ENCODE results near the gene STK39. TPM values are rescaled to one million over a fixed set of nuclear protein-coding genes. Genes with fewer than 3 reads are reported as not detected.
A peak's percentile ranks its signal among the peaks of the same experiment; 100 is the strongest.

The STK39 gene
- total RNA-seq, 1 donor from 2014 or later = 46.0 TPM

- TF ChIP-seq CTCF (conservative IDR thresholded peaks at IDR 0.05; ENCODE audit: low read depth, low read length) = peak; percentile 40
- no peak overlapping the region for H3K4me3 ChIP-seq (ENCODE audit: low read depth, low read length)
- no peak for DNase-seq (ENCODE audit: low read depth)
Observed at GRCh38 chr2:168160897-168161296, 86.5 kb downstream of the STK39 start.

GRCh38 chr2:168159754-168160585, 87.4 kb downstream of the STK39 start:
- no peak overlapping the region for H3K4me3 ChIP-seq (ENCODE audit: low read depth, low read length)
- DNase-seq (ENCODE audit: low read depth) = no peak
- no peak for TF ChIP-seq CTCF (conservative IDR thresholded peaks at IDR 0.05; ENCODE audit: low read depth, low read length)

GRCh38 chr2:168158586-168158985, 88.8 kb downstream of the STK39 start:
- no peak for DNase-seq (ENCODE audit: low read depth)
- H3K4me3 ChIP-seq (ENCODE audit: low read depth, low read length) = no peak overlapping the region
- TF ChIP-seq CTCF (conservative IDR thresholded peaks at IDR 0.05; ENCODE audit: low read depth, low read length) = no peak

- H3K4me3 ChIP-seq (ENCODE audit: low read depth, low read length) = no peak overlapping the region
- no peak for TF ChIP-seq CTCF (conservative IDR thresholded peaks at IDR 0.05; ENCODE audit: low read depth, low read length)
- no peak for DNase-seq (ENCODE audit: low read depth)
Observed at GRCh38 chr2:168157926-168158325, 89.5 kb downstream of the STK39 start.

- H3K4me3 ChIP-seq (ENCODE audit: low read depth, low read length) = no peak overlapping the region
- TF ChIP-seq CTCF (conservative IDR thresholded peaks at IDR 0.05; ENCODE audit: low read depth, low read length) = no peak
- no peak for DNase-seq (ENCODE audit: low read depth)
Observed at GRCh38 chr2:168157070-168157469, 90.3 kb downstream of the STK39 start.

DNA sequence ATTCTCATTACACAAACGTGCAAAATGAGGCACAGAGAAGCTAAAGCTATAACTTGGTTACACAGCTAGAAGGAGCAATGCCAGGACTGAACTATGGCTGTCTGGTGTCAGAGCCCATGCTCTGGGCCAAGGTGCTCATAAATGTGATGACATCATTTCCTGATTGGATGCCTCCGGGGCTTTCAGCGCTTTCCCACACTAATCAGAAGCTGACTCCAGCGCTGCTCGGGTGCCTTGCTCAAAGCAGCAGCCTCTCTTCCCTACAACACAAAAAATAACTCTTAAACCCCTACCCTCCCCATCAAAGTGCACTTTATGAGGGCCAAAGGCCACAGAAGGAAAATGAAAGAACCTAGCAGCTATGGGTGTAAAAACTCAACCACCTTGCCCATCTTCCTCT, 90.7 kb downstream of the STK39 start:
- DNase-seq (ENCODE audit: low read depth) = no peak
- H3K4me3 ChIP-seq (ENCODE audit: low read depth, low read length) = no peak overlapping the region
- TF ChIP-seq CTCF (conservative IDR thresholded peaks at IDR 0.05; ENCODE audit: low read depth, low read length) = no peak

- H3K4me3 ChIP-seq (ENCODE audit: low read depth, low read length) = no peak overlapping the region
- DNase-seq (ENCODE audit: low read depth) = no peak
- TF ChIP-seq CTCF (conservative IDR thresholded peaks at IDR 0.05; ENCODE audit: low read depth, low read length) = no peak
Observed at GRCh38 chr2:168155680-168156079, 91.7 kb downstream of the STK39 start.
